ENCODE measurements around the gene TANGO2. TPM values are rescaled to one million over a fixed set of nuclear protein-coding genes. Genes with fewer than 3 reads are reported as not detected.
A peak's percentile ranks its signal among the peaks of the same experiment; 100 is the strongest.

Gene TANGO2
- polyA plus RNA-seq, 1 of the 3 experiments (the other 2 are of a cell fraction), result 20.7 TPM

DNA sequence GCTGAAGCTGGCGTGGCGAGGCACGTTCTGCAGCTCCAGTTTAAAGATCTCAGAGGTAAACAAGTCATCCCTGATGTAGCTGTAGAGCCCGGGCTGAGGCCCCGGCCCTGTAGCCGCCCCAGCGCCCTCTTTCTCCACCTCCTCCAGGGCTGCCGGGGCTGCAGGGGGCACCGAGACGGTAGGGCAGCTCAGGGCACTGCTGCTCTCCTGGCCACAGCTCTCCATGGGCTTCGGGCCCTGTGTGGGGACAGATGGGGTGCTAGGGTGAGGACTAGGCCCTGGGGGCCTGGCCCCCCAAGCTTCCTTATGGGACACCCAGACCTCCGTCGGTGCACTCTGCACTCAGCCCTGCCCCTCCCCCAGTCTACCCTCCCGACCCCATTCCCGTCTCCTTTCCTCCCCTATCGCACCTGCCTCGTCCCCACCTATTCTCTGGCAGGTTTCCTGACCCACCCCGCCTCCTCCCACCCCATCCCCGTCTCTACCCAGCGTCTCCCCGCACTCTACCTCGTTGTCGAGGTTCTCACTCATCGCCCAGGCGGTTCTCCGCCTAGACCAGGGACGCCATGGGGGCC lies 95.6 kb downstream of the TANGO2 start:
- ChIA-PET CTCF (interaction anchor here (0.8 to 1.9 kb wide), 6 partner anchors 31 to 157 kb away, joined by 3 to 4 read pairs (median 3); no protein-coding TSS in a partner anchor), POLR2A (interaction anchor here (0.6 to 2.4 kb wide), 5 partner anchors 12 to 220 kb away, joined by 4 to 7 read pairs (median 5); partner anchors contain the start of genes DGCR8 and ZDHHC8)

More for the DNA sequence above, 95.6 kb downstream of the TANGO2 start:
- Histone ChIP-seq H3K79me2 (ENCODE audit: insufficient read depth) (peaks cover 66% of the 10 kb centered on the region), H3K4me3 (ENCODE audit: low read depth in 2 of 2, low read length in 1 of 2) (peak overlapping the region; percentile 78 to 90), H3K9me2 (no peaks in the 10 kb centered on the region), H3K4me1 (ENCODE audit: control insufficient read depth in 1 of 2, insufficient read depth in 2 of 2, low read depth in 1 of 2, low read length in 1 of 2) (peaks cover 16 to 28% of the 10 kb centered on the region in 2 experiments; a peak in 3 of 4 replicates), H3K4me2 (peak overlapping the region; percentile 96), H4K20me1 (ENCODE audit: insufficient read depth) (0 out of 2 replicates have a peak, but pooled peaks cover 2% of the 10 kb centered on the region), H3K9ac (peak overlapping the region; percentile 88), H3K36me3 (replicated peaks in 1 of 2; ENCODE audit: control insufficient read depth in 1 of 2, insufficient read depth in 2 of 2, low read length in 1 of 2) (peaks cover 37 to 56% of the 10 kb centered on the region in 2 experiments), H3K27me3 (ENCODE audit: insufficient read depth) (no peaks in the 10 kb centered on the region), H3F3A (replicated peaks; ENCODE audit: insufficient read depth) (peaks cover 7% of the 10 kb centered on the region), H3K27ac (ENCODE audit: low read depth in 2 of 2, low read length in 1 of 2) (peak overlapping the region; percentile 60 to 83; a peak in 3 of 4 replicates), H3K9me3 (no peaks in the 10 kb centered on the region), H2AFZ (ENCODE audit: low read depth) (peak overlapping the region; percentile 83; the same call in 1 of the 2 replicates)
- TF ChIP-seq RCOR1 (IDR thresholded peaks at IDR 0.05; ENCODE audit: low read length) (no peak), POLR2AphosphoS5 (IDR thresholded peaks at IDR 0.05; ENCODE audit: low read depth, low read length) (no peak), EP300 (IDR thresholded peaks at IDR 0.05; ENCODE audit: borderline replicate concordance in 1 of 2, low read depth in 1 of 2, low read length in 1 of 2) (no peak), MEF2A (IDR thresholded peaks at IDR 0.05; ENCODE audit: borderline replicate concordance, low read depth) (no peak), FOSL2 (IDR thresholded peaks at IDR 0.05; ENCODE audit: borderline replicate concordance, low read depth) (no peak), RFX5 (IDR thresholded peaks at IDR 0.05; ENCODE audit: low read length) (no peak), RAD21 (IDR thresholded peaks at IDR 0.05; ENCODE audit: low read length) (no peak), NRF1 (IDR thresholded peaks at IDR 0.05; ENCODE audit: low read depth, low read length) (no peak), TCF12 (IDR thresholded peaks at IDR 0.05) (no peak), FOXJ3 (CRISPR knock-in tag; IDR thresholded peaks at IDR 0.05) (no peak), FOXM1 (IDR thresholded peaks at IDR 0.05; ENCODE audit: low read depth) (no peak), TAF1 (IDR thresholded peaks at IDR 0.05; ENCODE audit: borderline replicate concordance, low read depth, low read length) (no peak), EZH2phosphoT487 (IDR thresholded peaks at IDR 0.05; ENCODE audit: borderline replicate concordance, low read depth) (no peak), CHD2 (IDR thresholded peaks at IDR 0.05; ENCODE audit: low read length, partially characterized antibody) (no peak)
- TF ChIP-seq, protein P1, sequence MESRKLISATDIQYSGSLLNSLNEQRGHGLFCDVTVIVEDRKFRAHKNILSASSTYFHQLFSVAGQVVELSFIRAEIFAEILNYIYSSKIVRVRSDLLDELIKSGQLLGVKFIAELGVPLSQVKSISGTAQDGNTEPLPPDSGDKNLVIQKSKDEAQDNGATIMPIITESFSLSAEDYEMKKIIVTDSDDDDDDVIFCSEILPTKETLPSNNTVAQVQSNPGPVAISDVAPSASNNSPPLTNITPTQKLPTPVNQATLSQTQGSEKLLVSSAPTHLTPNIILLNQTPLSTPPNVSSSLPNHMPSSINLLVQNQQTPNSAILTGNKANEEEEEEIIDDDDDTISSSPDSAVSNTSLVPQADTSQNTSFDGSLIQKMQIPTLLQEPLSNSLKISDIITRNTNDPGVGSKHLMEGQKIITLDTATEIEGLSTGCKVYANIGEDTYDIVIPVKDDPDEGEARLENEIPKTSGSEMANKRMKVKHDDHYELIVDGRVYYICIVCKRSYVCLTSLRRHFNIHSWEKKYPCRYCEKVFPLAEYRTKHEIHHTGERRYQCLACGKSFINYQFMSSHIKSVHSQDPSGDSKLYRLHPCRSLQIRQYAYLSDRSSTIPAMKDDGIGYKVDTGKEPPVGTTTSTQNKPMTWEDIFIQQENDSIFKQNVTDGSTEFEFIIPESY (IDR thresholded peaks at IDR 0.05; ENCODE audit: borderline replicate concordance, low read depth), result no peak
- TF ChIP-seq, protein P2, sequence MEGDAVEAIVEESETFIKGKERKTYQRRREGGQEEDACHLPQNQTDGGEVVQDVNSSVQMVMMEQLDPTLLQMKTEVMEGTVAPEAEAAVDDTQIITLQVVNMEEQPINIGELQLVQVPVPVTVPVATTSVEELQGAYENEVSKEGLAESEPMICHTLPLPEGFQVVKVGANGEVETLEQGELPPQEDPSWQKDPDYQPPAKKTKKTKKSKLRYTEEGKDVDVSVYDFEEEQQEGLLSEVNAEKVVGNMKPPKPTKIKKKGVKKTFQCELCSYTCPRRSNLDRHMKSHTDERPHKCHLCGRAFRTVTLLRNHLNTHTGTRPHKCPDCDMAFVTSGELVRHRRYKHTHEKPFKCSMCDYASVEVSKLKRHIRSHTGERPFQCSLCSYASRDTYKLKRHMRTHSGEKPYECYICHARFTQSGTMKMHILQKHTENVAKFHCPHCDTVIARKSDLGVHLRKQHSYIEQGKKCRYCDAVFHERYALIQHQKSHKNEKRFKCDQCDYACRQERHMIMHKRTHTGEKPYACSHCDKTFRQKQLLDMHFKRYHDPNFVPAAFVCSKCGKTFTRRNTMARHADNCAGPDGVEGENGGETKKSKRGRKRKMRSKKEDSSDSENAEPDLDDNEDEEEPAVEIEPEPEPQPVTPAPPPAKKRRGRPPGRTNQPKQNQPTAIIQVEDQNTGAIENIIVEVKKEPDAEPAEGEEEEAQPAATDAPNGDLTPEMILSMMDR (IDR thresholded peaks at IDR 0.05), result no peak
- TF ChIP-seq, protein P3, sequence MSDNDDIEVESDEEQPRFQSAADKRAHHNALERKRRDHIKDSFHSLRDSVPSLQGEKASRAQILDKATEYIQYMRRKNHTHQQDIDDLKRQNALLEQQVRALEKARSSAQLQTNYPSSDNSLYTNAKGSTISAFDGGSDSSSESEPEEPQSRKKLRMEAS (IDR thresholded peaks at IDR 0.05; ENCODE audit: low read depth), result no peak
- TF ChIP-seq, protein P4, sequence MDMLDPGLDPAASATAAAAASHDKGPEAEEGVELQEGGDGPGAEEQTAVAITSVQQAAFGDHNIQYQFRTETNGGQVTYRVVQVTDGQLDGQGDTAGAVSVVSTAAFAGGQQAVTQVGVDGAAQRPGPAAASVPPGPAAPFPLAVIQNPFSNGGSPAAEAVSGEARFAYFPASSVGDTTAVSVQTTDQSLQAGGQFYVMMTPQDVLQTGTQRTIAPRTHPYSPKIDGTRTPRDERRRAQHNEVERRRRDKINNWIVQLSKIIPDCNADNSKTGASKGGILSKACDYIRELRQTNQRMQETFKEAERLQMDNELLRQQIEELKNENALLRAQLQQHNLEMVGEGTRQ (IDR thresholded peaks at IDR 0.05; ENCODE audit: borderline replicate concordance, low read depth, low read length), result no peak
- DNase-seq, result no peak
- WGBS (ENCODE audit: low lambda C conversion rate), result 8% methylated on average over 21 of the region's 27 CpGs

Small RNA genes lying within 50 kb of the gene (small RNA-seq; reads per million reads assigned to genes)
- gene MIR185 (14.3 to 1,352 (median 299) reads per million in 7 experiments), gene MIR6816 (0 to 0.98 (median 0) reads per million in 7 experiments), gene RF00017 (0 reads per million in 7 experiments)

Other genes with a start within 250 kb of the TANGO2 start
- 3.2 and 5.9 TPM in 2 replicates for gene GNB1L, start 166.2 kb upstream of the TANGO2 start, polyA plus RNA-seq (2012; rRNA removed)
- gene RTL10, start 166.2 kb upstream of the TANGO2 start, polyA plus RNA-seq (2012; rRNA removed), result 7.8 and 8.0 TPM in 2 replicates
- 205 and 343 TPM in 2 replicates for gene COMT, start 79.3 kb upstream of the TANGO2 start, polyA plus RNA-seq (2012; rRNA removed)
- 33.5 and 34.7 TPM in 2 replicates for gene TXNRD2, start 79.3 kb upstream of the TANGO2 start, polyA plus RNA-seq (2012; rRNA removed)
- gene ARVCF, start 4.3 kb upstream of the TANGO2 start, polyA plus RNA-seq (2012; rRNA removed), result 27.4 and 33.0 TPM in 2 replicates
- 23.9 and 26.5 TPM in 2 replicates for gene DGCR8, start 59.1 kb downstream of the TANGO2 start, polyA plus RNA-seq (2012; rRNA removed)
- gene RANBP1, start 95.0 kb downstream of the TANGO2 start, polyA plus RNA-seq (2012; rRNA removed), result 288 and 502 TPM in 2 replicates
- gene TRMT2A, start 96.1 kb downstream of the TANGO2 start, polyA plus RNA-seq (2012; rRNA removed), result 54.6 and 73.1 TPM in 2 replicates
- gene ZDHHC8, start 110.7 kb downstream of the TANGO2 start, polyA plus RNA-seq (2012; rRNA removed), result 36.5 and 65.3 TPM in 2 replicates
- gene CCDC188, start 129.9 kb downstream of the TANGO2 start, polyA plus RNA-seq (2012; rRNA removed), result 21.1 and 24.0 TPM in 2 replicates
- gene RTN4R, start 247.2 kb downstream of the TANGO2 start, polyA plus RNA-seq (2012; rRNA removed), result 0.23 and 0.39 TPM in 2 replicates